ENCODE measurements around the gene CFAP77.

DNA sequence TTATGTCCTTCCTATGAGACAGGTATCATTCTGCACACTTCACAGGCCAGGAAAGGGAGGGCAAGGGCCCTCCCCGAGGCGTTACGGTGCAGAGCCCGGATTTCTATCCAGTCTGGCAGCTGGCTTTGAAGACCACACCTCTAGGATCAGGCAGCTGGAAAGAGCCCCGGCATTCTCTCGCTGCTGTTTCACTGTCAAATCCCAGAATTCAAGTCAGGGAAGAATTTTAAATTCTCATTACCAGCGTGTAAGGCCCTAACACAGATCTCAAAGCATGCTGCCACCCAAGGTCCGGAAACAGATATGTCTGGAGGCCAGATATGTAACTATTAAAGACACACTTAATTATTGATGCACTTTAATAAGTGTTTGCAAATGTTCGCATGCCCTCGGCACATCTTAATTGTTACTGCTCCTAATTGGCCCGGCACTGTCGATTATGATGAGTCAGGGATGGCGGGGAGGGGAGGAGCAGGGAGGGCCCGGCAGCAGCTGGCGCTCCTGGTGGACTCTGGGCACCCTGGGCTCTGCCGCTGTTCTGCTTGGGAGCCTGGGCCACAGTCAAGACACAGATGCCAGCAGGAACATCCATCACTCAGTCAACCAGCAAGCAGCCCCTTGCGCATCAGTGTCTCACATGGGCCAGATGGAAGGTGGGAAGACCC lies 96.1 kb downstream of the CFAP77 start:
- TF ChIP-seq POLR2A (IDR thresholded peaks at IDR 0.05; ENCODE audit: control extremely low read depth in 1 of 2, low read depth in 2 of 2, low read length in 2 of 2) (no peak), CTCF (IDR thresholded peaks at IDR 0.05; ENCODE audit: control extremely low read depth in 1 of 3, insufficient read depth in 1 of 3, low read depth in 1 of 3, low read length in 3 of 3) (no peak), TAF1 (IDR thresholded peaks at IDR 0.05; ENCODE audit: low read depth, low read length) (no peak), RXRA (IDR thresholded peaks at IDR 0.05; ENCODE audit: insufficient read depth, low read depth, low read length) (no peak), NRF1 (IDR thresholded peaks at IDR 0.05; ENCODE audit: low read depth, low read length) (no peak), CEBPB (IDR thresholded peaks at IDR 0.05; ENCODE audit: low read depth, low read length) (no peak), TBP (IDR thresholded peaks at IDR 0.05; ENCODE audit: low read depth, low read length) (no peak), YY1 (IDR thresholded peaks at IDR 0.05; ENCODE audit: low read depth, low read length) (no peak), MAX (IDR thresholded peaks at IDR 0.05) (no peak), EZH2 (IDR thresholded peaks at IDR 0.05; ENCODE audit: low read depth, low read length, severe bottlenecking) (no peak), CHD1 (IDR thresholded peaks at IDR 0.05; ENCODE audit: low read depth, low read length) (no peak)

All from H1 (cell line).